GM18519 (cell line): ENCODE results near the gene CD44.

Experiments used
- ATAC-seq: cut with Tn5 transposase; IDR thresholded peaks from one replicate; pipeline ENCODE4 v1.9.1; 2021; ENCODE audit warnings: mild to moderate bottlenecking, moderate library complexity; ENCODE audit not compliant: unreplicated experiment, low FRiP score

Gene CD44

DNA sequence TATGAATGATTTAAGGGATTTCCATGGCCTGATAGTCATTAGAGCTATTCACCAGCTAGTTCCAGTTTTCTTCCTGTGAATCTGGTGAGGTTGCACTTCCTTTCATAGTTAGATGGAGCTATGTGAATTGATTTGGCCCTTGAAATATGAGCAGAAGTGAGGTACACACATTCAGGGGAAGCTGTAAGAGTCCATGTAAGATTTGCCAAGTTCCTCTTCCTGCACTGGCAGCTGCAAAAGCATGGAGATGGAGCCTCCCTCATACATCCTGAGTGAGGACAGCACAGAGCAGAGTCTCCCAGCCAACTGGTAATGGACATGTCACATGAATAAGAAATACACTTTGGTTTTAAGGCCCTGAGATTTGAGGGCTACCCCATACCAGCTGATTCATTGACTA is 111.7 kb downstream of the CD44 start:
- ATAC-seq: no peak

DNA sequence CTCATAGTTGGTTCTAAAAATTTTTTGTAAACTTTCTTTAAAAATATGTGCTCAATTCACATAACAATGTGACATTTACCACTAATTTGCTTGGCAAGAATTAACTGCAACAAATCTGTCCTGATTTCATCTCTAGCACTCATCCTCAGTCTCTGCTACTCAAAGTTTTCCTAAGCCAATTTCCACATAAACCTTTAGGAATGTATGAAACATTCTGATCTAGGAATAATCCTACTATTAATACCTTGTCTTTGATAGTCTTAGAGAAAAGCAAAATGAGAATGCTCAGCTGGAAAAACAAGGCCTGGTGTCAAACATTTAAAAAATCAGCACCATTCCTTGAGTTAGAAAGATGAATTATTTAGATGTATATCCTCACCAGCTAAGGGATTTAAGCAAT is 114.3 kb downstream of the CD44 start:
- ATAC-seq: no peak

DNA sequence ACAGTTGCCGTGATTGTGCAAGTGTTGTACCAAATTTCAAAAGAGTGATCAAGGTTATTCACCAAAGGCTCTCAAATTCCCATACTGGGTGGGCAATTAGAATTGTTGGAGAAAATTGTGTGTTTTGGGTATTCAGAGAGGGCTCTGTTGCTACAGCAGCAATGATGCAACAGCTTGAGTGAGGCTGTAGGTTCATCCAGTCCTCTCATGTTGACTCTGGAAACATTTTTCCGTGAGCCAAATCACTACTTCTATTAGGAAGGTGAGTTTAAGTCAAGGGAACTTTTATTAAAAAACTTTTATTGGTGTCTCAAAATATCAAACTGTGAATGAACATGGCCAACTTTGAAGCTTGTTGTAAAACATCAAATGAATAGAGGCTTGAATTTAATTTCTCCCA is 116.5 kb downstream of the CD44 start:
- no peak for ATAC-seq

DNA sequence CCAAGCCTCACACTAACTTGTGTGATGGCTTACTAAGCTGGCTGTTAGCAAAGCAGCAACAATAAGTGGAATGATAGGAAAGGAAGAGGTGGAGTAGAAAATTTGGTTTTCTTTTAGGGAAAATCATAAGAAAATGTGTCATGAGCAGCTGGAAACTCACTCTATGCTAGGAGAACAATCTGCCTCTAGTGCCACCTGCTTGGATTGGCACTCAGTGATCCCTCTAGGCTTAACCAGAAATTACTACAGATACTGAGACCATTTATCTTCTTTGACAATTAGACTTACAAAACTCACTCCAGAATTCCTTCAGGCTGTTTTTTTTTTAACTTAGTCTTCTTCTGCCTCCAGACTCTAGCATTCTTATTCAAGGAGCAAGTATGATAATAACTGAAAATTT is 117.3 kb downstream of the CD44 start:
- no peak for ATAC-seq

DNA sequence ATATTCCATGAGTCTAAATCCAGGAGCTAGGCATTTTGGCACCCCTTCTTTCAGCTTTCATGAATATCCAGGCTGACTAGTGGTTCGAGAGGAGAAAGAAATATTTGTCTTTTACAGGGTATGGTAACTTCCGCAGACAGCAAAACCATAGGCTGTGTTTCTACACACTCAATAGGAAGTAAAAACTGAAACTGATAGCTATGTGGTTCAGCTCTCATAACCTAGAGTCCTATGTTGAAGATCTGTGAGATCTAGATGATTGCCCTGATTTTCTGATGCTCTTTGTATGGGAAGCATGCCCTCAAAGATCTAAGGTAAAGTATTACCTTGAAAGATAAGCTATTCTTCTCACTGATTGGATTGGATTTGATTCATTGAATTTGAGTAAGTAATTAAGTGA is 118.3 kb downstream of the CD44 start:
- ATAC-seq: peak; percentile 96

DNA sequence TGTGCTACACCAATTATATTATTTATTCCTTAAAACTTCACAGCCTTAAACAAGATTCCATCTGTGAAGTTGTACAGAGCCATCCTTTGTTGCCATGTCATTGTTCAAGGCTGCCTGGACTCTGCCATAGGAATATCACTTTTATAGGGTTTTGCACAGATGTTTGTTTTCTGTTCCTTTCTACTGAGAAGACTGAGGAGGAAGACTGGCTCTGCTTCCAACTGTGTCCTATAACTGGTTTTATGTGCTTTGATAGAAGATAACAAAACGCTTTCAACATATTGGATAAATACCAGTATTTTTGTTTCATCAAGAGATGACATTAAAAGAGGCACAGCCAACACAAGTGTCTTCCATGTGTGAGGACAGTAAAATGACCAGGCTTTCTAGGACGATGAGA is 120.6 kb downstream of the CD44 start:
- no peak for ATAC-seq

DNA sequence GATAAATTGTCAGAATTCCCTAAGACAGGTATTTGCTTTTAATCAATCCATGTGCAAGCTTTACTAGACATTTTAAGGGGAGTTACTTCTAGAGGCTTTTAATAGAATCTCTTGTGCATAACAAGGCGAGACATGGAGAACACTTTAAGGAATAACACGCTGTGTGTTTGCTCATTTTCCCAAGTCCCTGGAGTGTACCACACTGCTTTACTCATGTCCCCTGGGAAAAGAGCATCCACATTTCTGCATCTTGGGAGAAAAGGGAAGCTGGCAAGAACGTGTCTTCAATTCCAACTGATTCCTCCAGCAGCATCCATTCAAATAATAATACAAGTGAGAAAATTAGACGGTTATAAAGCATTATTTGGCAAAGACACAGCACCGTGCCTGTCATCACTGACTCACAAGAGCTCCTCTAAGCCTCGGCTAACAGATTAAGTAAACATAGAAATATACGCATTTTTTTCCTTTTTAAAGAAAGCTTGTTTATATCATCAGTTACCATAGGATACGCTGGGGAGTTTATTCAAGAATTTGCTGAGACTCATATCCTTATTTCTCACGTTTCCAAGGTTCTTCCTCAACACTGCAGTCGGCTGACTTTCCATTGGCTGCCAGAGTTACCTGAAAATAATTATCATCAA is 121.5 kb downstream of the CD44 start:
- ATAC-seq: no peak

DNA sequence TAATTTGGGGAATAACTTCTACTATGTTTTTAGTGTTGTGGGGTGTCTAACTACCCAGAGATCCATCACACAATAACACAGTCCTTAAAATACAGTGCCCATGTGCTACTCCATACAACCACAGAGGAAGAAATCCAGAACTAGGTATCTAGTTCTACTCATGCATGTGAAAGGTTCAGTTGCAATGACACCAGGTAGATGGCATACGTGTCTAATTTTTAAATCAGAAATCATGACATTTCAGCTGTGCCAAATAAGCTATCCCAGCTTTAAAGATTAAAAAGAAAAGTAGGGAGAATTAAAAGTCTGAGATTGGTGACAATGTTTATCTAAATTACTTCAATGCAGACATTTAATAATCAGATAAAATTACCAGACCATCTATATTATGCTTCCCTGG is 122.2 kb downstream of the CD44 start:
- ATAC-seq: no peak

DNA sequence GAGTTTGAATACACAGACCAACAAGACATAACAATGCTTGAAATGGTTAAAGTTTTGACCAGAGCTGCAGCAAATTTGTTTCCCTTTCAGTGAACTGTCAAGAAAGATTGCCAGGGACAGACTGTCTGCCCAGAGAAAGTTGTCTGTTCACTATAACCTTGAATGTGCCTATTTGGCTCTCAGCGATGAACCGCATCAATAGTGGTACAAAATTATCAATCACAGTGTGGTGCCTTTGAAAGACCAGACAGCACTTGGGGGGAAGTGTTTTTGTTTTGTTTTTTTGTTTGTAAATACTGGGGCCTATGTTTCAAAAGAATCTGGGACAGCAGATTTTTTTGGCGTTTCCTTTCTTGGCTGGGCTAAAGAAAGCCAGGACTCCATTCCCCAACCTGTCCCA is 123.1 kb downstream of the CD44 start:
- ATAC-seq: no peak

DNA sequence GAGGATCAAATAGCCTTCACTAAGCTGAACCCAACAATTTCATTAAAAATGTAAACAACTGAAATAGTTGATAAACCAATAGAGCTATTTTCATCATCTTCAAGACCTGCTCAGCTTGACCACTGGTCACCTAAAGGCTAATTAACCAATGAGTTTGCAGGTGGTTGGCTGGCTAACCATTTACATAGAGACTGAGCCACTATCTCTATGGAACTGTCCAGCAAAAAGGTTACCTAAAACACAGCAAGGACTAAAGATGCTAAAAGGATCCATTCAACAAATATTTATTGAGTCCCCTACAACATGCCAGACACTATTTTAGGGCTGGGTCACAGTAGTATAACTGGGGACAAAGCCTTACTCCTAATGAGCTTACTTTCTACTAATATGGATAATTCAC is 123.8 kb downstream of the CD44 start:
- no peak for ATAC-seq

DNA sequence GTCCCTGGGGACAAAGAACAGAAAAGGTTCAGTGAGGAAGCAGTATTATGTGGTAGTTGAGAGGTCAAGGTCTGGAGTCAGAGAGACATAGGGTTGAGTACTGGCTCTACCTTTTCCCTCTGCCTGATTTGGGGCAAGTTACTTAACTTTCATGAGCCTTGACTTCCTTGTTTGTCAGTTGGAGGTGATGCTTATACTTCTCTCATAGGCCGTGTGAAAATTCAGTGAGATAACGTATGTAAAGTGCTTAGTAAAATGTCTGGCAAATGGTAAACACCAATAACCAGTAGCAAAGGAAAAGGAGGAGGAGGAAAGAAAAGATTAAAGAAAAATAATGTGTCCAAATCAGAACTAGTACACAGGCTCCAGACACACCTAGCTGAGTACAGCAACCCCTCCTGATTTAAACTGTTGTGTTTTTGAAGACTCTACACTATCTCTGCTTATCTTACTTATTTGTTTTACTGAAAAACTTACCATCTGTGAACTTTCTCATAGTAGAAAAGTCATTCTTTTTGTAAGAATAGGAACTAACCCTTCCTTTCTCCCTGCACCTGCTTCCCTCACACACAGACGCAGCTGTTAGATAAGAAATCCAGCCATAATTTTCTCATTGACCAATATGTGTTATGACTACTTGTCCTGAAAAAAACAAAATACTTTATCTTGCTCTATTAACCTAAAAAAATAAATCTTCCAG is 126.9 kb downstream of the CD44 start:
- no peak for ATAC-seq

DNA sequence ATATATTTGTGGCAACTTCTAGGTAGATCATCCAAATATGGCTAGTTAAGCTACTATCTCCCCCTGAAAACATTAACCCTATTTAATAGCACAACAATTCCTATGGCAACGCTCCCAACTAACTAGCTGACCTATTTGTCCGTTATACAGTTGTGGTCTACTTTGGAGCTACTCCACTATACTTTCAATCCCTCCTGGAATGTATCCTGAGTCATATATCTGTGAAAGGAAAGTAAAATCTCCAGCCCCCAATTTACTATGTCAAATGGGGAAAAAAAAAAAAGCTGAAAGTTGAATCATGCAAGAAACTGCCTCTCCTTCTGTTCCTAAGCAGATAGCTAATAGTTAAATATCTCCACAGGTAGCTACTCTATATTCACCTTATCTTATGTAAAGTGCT is 128.5 kb downstream of the CD44 start:
- no peak for ATAC-seq

DNA sequence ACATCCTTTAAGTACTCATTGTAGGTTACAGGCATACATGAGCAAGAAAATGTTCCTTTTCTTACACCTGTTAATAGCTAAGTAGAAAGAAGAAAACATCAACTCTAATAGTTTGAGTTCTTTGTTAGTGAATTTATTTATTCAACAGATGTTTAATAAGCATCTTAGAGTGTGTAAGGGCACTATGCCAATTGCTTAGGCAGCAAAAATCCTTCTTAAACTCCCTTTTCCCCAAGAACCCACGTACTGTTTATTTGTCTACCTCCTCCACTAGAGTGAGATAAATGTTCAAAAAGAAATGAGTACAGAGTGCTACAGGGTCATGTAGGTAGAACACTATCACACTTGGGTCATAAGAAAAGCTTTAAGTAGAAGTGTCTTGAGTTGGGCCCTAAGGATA is 131.4 kb downstream of the CD44 start:
- no peak for ATAC-seq

DNA sequence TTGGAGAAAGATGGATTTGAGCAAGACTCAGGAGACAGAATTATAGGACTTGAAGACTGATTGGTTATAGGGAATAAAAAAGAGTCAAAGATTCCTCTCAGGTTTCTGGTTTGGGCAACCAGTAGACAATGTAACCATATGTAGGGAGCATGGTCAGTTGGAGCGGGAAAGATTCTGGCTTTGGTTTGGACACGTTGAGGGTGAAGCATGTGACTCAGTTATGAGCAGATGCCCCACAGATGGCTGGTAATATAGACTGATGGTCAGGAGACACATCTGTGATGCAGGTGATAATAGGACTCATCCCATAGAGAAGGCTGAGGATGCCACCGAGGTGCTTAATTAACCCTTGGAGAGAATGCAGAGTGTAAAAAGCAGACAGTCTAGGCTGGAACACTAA is 132.1 kb downstream of the CD44 start:
- ATAC-seq: no peak

DNA sequence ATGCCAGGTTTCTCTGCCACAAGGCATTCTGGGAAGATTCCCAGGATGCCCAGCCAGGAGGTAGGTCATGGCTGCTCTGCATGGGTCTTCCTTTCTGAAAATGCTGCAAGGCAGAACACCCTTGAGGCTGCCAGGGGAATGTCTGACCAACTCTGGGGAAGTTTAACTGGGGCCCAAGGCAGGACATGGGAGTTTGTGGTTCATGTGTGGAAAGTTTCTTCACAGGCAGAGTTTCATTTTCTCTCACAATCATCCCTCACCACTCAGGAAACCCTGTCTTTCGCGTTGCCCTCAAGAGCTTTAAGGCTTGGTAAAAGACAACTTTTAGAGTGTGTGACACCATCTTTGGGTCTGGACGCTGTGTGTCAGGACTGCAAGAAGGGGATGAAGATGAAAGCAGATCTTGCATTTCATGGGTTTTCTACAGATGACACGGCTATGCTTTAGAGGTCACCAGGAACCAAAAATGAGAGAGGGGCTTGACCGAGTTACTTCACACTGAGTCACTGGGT is 133.5 kb downstream of the CD44 start:
- ATAC-seq: peak; percentile 75

DNA sequence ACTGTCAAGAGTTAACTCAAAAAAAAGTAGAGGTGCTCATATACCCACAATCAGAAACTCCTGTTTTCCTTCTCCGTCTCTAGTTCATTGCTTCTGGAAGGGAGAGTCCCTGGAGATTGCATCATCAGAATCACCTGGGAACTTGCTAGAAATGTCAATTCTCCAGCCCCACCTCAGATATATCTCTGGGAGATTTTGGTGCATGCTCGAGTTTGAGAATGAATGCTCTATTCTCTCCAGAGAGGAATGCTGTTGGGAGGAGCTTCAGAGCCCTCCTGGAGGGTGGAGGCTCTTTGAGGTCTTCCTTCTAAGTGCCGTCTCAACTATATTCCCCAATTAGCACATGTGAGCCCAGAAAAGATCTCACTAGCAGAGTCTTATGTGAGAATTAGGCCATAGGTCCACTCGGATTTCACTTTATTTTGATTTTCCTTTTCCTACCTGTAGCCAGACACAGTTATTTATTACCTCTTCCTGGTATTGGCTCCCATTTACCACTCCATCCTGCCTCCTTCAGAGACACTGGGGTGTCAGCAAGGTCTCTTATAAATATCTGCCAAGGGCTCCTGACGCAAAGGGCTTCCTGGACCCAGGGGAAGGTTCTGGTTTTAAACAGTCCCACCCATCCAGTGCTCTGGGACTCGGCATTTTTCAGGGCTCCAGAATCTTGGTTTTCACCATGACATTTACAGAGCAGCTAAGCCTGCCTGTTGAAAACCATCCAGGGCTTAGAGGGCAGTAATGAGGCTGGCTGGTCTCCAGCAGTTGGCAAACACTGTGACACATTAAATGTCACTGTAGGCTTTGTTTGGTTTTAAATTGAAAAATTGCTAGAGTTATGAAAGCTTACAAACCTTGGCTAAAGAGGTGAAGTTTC is 136.2 kb downstream of the CD44 start:
- no peak for ATAC-seq

DNA sequence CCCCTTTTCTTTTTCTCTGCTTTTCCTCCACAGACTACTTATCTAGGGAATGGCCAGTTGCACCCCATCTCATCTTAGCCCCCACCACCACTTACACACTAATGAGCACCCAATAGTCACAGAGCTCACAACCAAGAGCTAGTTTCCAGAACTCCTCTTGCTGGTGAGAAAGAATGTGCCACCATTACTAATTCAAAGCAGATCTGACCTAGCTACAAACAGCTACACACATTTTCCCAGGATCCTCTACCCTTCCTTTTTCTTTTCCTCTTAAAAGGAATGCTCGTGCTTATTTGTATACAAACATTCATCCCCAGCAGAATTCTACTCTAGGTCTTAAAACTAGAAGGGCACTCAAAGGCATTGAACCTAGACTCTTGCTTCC is 136.8 kb downstream of the CD44 start:
- no peak for ATAC-seq

DNA sequence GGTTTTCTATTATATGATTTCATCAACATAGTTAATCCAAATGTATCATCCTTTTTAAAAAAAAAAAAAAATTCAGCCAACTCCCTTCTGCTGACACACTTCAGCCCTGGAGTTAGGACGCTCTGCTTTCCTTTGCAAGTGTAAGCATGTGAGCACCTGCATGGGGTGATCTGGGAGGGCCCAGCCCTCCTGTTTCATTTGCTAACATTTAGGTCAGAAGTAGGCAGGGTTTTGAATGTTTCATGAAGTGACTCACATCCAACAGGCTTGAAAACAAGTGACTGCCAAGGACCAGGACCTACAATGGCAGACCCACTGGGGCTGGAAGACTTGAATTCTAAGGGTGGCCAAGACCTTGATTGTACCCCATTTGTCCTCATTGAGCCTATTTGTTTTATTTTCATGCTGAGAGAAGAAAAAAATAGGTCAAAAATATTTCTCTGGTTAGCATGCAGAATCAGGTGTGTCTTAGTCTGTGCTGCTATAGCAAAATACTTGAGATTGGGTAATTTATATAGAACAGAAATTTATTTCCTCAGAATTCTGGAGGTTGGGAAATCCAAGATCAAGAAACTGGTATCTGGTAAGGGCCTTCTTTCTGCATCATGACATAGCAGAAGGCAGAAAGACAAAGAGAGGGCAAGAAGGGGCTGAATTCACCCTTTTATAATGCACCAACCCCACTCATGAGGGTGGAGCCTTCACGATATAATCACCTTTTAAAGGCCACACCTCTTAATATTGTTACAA is 137.6 kb downstream of the CD44 start:
- no peak for ATAC-seq

DNA sequence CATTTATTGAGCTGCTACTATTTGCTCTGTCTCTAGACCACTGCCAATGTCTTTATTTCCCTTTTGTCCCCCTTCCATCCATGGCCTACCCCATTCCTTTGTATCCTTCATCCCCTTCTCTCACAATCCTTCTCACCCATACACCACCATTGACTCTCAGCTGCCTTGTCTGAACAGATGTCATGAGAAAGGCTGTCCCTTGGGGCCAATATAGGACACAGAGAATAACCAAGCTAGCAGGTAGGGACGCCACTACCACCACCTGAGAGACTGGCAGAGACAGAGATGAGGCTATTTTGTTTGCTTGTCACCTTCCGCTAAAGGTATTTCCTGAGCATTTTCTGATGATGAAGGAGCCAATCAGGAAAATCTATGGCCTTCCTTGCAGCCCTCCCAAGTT is 138.9 kb downstream of the CD44 start:
- no peak for ATAC-seq

DNA sequence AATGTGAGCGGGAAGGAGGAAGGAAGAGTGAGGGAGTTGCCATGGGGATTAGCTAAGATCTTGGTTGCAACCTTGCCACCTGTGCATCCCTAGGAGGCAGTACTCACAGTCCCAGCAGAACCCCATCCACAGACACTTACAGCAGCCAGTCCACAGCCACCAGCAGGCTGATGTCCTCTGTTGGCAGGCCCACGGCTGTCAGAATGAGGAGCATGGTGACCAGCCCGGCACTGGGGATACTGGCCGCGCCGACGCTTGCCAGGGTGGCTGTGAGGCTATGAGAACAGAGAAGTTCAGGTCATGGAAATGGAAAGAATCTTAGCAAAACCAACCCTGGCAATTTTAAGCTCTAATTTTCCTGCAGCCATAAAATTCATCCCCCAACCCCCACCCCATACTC is 141.8 kb downstream of the CD44 start:
- ATAC-seq: no peak
